K562 (cell line): ENCODE data around the gene PLEKHG5. TPM values are rescaled to one million over a fixed set of nuclear protein-coding genes. Genes with fewer than 3 reads are reported as not detected.

ENCODE experiments used
- HEY1 ChIP-seq: fragments of 250-450 bp; sonication (Bioruptor Pico); IDR thresholded peaks from 2 replicates; pipeline ENCODE4 v1.5.0; 2020; ENCODE audit warnings: mild to moderate bottlenecking, moderate library complexity, borderline replicate concordance
- TSHZ1 ChIP-seq: fragments of 250-450 bp; sonication (Bioruptor Pico); IDR thresholded peaks from 2 replicates; pipeline ENCODE4 v1.4.0; 2020; ENCODE audit warnings: mild to moderate bottlenecking, moderate library complexity
- polyA plus RNA-seq, 8 experiments: library from polyadenylated mRNA; depleted of rRNA in 4 of 8; stranded (reverse) in 5 of 8; unstranded in 3 of 8; fragments of >200 nt; fragmentation: Nextera tagmentation in 2 of 8; fragmentation: Illumina TruSeq in 1 of 8; extraction: Ambion mirVana in 2 of 8; extraction: Trizol in 1 of 8; gene quantifications; 2 replicates each; pipeline versions ENCODE4 v1.2.1 to v1.2.3, GENCODE V29; 2011 to 2014; ENCODE audit warnings: inconsistent platforms in 1 of 8, missing spikeins in 1 of 8
- total RNA-seq, 7 experiments: library from RNA; depleted of rRNA in 6 of 7; stranded (reverse); fragments of >200 nt in 6 of 7; fragmentation: Illumina TruSeq in 2 of 7; extraction: Trizol in 2 of 7; gene quantifications; 2 replicates each; pipeline versions ENCODE4 v1.2.1 to v1.2.3, GENCODE V29; 2011 to 2021; ENCODE audit warnings: low replicate concordance in 1 of 7
- TF ChIP-seq, protein P1 (sequence below): sonication (generic); formaldehyde crosslinking; IDR thresholded peaks from 2 replicates; pipeline ENCODE4 v1.5.0; 2020; ENCODE audit warnings: missing genetic modification reagents
- TF ChIP-seq, protein P2 (sequence below): fragments of 450-650 bp; IDR thresholded peaks from 2 replicates; pipeline ENCODE4 v1.7.1; 2018; ENCODE audit warnings: mild to moderate bottlenecking, low read depth; ENCODE audit not compliant: partially characterized antibody

The PLEKHG5 gene
- total and polyA plus RNA-seq, 9 of the 15 experiments (the other 6 are each of a cell fraction or from before 2014, with no cell fraction given) = 0.04 to 0.29 (median 0.09) TPM; not detected in 3

DNA sequence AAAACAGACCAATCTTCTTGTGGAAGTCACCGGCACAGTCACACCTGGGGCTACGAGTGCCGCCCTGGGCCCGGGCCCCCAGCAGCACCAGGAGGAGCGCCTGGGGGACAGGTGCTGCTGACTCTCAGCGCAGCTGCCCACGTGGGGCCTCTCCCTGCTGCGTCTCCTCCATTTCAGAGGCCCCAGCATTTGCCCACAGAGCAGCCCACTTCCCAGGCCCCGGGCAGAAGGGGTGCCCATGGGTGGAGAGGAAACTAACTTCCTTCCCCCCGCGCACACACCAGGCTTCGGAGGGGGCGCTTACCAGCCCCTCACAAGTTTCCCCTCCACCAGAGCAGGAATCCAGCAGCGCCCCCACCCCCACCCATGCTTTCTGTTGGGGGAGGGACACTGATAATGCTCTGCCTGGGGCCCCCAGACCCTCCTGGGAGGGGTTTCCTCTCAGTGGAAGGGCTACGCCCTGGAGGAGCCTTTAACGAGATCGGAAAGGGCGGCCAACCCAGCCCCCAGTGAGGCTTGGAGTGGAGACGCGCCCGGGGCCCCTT lies 25.9 kb downstream of the PLEKHG5 start (continued):
- TF ChIP-seq, protein P1, sequence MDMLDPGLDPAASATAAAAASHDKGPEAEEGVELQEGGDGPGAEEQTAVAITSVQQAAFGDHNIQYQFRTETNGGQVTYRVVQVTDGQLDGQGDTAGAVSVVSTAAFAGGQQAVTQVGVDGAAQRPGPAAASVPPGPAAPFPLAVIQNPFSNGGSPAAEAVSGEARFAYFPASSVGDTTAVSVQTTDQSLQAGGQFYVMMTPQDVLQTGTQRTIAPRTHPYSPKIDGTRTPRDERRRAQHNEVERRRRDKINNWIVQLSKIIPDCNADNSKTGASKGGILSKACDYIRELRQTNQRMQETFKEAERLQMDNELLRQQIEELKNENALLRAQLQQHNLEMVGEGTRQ (CRISPR knock-in tag) = no peak
- TF ChIP-seq TSHZ1 (CRISPR knock-in tag) (no peak), HEY1 (CRISPR knock-in tag) (no peak)
- TF ChIP-seq, protein P2, sequence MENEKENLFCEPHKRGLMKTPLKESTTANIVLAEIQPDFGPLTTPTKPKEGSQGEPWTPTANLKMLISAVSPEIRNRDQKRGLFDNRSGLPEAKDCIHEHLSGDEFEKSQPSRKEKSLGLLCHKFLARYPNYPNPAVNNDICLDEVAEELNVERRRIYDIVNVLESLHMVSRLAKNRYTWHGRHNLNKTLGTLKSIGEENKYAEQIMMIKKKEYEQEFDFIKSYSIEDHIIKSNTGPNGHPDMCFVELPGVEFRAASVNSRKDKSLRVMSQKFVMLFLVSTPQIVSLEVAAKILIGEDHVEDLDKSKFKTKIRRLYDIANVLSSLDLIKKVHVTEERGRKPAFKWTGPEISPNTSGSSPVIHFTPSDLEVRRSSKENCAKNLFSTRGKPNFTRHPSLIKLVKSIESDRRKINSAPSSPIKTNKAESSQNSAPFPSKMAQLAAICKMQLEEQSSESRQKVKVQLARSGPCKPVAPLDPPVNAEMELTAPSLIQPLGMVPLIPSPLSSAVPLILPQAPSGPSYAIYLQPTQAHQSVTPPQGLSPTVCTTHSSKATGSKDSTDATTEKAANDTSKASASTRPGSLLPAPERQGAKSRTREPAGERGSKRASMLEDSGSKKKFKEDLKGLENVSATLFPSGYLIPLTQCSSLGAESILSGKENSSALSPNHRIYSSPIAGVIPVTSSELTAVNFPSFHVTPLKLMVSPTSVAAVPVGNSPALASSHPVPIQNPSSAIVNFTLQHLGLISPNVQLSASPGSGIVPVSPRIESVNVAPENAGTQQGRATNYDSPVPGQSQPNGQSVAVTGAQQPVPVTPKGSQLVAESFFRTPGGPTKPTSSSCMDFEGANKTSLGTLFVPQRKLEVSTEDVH = no peak
